Tibial nerve (tissue), 4 donors: ENCODE measurements around the gene MLKL.

ENCODE experiments used
- EP300 ChIP-seq, 2 donors: sonication (generic); formaldehyde crosslinking; IDR thresholded peaks; one replicate each; pipeline ENCODE4 v1.6.1; 2017; ENCODE audit warnings: antibody characterized with exemption in 2 of 2, mild to moderate bottlenecking in 1 of 2
- TF ChIP-seq, protein P1 (sequence below), 5 experiments: fragments of 200-600 bp in 3 of 5; fragments of 450-650 bp in 2 of 5; sonication (generic) in 3 of 5; IDR thresholded peaks; one replicate each; pipeline ENCODE4 v1.5.1; 2016 to 2019; ENCODE audit warnings: antibody characterized with exemption in 5 of 5, mild to moderate bottlenecking in 3 of 5, moderate library complexity in 2 of 5

DNA sequence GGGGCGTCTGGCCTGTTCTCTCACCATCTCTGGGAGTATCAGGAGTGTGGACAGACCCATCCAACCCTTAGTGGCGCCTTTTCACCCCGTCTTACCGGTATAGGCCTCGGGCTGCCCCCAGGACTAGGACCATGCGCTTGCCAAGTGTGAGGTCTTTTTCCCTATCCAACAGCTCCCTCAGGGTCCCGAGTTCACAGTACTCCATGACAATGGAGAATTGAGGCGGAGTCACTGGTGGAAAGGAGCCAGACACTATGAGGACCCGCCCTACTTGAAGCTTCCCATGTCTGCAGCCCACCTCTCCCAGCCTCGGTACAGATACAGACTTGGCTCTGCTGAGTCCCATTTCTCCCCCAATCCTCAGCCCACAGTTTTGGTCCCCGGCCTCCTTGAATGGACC lies 18.1 kb downstream of the MLKL start:
- TF ChIP-seq, protein P1, sequence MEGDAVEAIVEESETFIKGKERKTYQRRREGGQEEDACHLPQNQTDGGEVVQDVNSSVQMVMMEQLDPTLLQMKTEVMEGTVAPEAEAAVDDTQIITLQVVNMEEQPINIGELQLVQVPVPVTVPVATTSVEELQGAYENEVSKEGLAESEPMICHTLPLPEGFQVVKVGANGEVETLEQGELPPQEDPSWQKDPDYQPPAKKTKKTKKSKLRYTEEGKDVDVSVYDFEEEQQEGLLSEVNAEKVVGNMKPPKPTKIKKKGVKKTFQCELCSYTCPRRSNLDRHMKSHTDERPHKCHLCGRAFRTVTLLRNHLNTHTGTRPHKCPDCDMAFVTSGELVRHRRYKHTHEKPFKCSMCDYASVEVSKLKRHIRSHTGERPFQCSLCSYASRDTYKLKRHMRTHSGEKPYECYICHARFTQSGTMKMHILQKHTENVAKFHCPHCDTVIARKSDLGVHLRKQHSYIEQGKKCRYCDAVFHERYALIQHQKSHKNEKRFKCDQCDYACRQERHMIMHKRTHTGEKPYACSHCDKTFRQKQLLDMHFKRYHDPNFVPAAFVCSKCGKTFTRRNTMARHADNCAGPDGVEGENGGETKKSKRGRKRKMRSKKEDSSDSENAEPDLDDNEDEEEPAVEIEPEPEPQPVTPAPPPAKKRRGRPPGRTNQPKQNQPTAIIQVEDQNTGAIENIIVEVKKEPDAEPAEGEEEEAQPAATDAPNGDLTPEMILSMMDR (IDR thresholded peaks at IDR 0.05), result no peak
- no peak for TF ChIP-seq EP300 (IDR thresholded peaks at IDR 0.05)
